Stimulated activated CD4-positive, alpha-beta T cell treated with anti-CD3 and anti-CD28 coated beads, Interleukin-2, amount 100 ng/mL, for 48 hours (primary cell): Measurements from ENCODE around the gene HORMAD2.
"Not testable (repeated sequence)": the region's sequence is repeated elsewhere in the genome, so short reads cannot be mapped to it uniquely, and the experiment has no call there.

Source experiments
- DNase-seq, 2 donors: peaks; one replicate each; pipeline ENCODE4 v3.0.0-alpha.2; 2020

The HORMAD2 gene

GRCh38 chr22:30057375-30057774 lies 22.9 kb upstream of the HORMAD2 start:
- DNase-seq, result no peak

- DNase-seq, result not testable (repeated sequence)
Observed at GRCh38 chr22:30059346-30060020, 20.8 kb upstream of the HORMAD2 start.

GRCh38 chr22:30061094-30061493 lies 19.2 kb upstream of the HORMAD2 start:
- DNase-seq, result not testable (repeated sequence)

GRCh38 chr22:30062259-30062658 lies 18.0 kb upstream of the HORMAD2 start:
- no peak for DNase-seq

GRCh38 chr22:30062950-30063349 lies 17.3 kb upstream of the HORMAD2 start:
- no peak for DNase-seq

- DNase-seq, result no peak
Observed at GRCh38 chr22:30064172-30064571, 16.1 kb upstream of the HORMAD2 start.

- no peak for DNase-seq
Observed at GRCh38 chr22:30073743-30074142, 6.5 kb upstream of the HORMAD2 start.

- DNase-seq, result no peak
Observed at GRCh38 chr22:30074147-30074546, 6.1 kb upstream of the HORMAD2 start.

- DNase-seq, result no peak
Observed at GRCh38 chr22:30074994-30075393, 5.3 kb upstream of the HORMAD2 start.

- no peak for DNase-seq
Observed at GRCh38 chr22:30077279-30077880, 2.9 kb upstream of the HORMAD2 start.

GRCh38 chr22:30078320-30079311 lies 1.6 kb upstream of the HORMAD2 start:
- DNase-seq, result peak; percentile 11 to 19

GRCh38 chr22:30080805-30081204 lies 541 bp downstream of the HORMAD2 start:
- no peak for DNase-seq

GRCh38 chr22:30086496-30086895 lies 6.2 kb downstream of the HORMAD2 start:
- no peak for DNase-seq

GRCh38 chr22:30087037-30087436 lies 6.8 kb downstream of the HORMAD2 start:
- not testable (repeated sequence) for DNase-seq

- no peak for DNase-seq
Observed at GRCh38 chr22:30087611-30088010, 7.3 kb downstream of the HORMAD2 start.

GRCh38 chr22:30088468-30088867 lies 8.2 kb downstream of the HORMAD2 start:
- DNase-seq, result no peak

GRCh38 chr22:30089655-30089974 lies 9.4 kb downstream of the HORMAD2 start:
- DNase-seq, result no peak

GRCh38 chr22:30092686-30093085 lies 12.4 kb downstream of the HORMAD2 start:
- DNase-seq, result no peak

- no peak for DNase-seq
Observed at GRCh38 chr22:30094804-30095203, 14.5 kb downstream of the HORMAD2 start.

- no peak for DNase-seq
Observed at GRCh38 chr22:30097861-30098260, 17.6 kb downstream of the HORMAD2 start.

- DNase-seq, result not testable (repeated sequence)
Observed at GRCh38 chr22:30100770-30101169, 20.5 kb downstream of the HORMAD2 start.

- DNase-seq, result no peak
Observed at GRCh38 chr22:30104501-30105156, 24.4 kb downstream of the HORMAD2 start.

- no peak for DNase-seq
Observed at GRCh38 chr22:30105483-30105882, 25.2 kb downstream of the HORMAD2 start.
